HG03097 (cell line): ENCODE results near the gene AK2.
A peak's percentile ranks its signal among the peaks of the same experiment; 100 is the strongest.
"Not testable (repeated sequence)": the region's sequence is repeated elsewhere in the genome, so short reads cannot be mapped to it uniquely, and the experiment has no call there.

Experiments
- ATAC-seq: cut with Tn5 transposase; IDR thresholded peaks from one replicate; pipeline ENCODE4 v1.9.1; 2021; ENCODE audit not compliant: unreplicated experiment, low FRiP score

The AK2 gene

DNA sequence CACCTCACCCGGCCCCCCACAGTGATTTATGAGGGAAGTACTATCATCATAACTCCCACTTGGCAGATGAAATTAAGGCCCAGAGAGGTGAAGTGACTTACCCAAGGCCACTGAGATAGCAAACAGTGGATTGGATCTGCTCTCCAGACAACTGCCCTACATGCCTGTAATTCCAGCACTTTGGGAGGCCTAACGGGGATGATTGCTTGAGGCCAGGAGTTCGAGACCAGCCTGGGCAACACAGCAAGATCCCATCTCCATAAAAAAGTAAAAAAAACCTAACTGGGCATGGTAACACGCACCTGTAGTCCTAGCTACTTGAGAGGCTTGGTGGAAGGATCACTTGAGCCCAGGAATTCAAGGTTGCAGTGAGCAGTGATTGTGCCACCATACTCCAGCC is 57.8 kb downstream of the AK2 start:
- ATAC-seq, result no peak

DNA sequence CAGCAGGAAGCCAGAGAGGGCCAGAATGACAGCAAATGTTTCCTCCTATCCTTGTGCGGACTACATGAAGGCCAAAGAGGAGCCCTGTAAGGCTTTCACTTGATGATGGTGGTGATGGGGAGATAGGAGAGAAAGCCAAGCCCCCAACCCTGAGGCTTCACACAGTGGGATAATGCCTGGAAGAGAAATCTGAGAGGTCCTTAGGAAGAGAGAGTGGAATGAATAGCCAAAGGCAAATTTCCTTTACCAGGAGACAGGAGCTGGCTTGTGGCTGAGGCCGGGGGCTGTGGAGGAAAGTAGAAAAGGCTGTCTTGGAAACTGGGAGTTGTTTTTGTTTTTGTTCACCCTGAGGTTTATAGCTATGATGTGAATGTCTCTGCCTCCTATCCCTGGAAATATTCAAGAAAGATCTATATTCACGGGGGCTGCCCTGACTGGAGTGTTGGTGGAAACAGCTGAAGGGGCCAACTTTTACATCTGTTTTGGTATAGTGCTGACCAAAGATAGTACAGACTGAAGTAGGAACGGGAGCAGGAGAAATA is 59.1 kb downstream of the AK2 start:
- ATAC-seq, result no peak

DNA sequence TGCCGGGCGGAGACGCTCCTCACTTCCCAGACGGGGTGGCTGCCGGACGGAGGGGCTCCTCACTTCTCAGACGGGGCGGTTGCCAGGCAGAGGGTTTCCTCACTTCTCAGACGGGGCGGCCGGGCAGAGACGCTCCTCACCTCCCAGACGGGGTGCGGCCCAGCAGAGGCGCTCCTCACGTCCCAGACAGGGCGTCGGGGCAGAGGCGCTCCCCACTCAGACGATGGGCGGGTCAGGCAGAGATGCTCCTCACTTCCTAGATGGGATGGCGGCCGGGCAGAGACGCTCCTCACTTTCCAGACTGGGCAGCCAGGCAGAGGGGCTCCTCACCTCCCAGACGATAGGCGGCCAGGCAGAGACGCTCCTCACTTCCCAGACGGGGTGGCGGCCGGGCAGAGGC is 61.6 kb downstream of the AK2 start:
- not testable (repeated sequence) for ATAC-seq

DNA sequence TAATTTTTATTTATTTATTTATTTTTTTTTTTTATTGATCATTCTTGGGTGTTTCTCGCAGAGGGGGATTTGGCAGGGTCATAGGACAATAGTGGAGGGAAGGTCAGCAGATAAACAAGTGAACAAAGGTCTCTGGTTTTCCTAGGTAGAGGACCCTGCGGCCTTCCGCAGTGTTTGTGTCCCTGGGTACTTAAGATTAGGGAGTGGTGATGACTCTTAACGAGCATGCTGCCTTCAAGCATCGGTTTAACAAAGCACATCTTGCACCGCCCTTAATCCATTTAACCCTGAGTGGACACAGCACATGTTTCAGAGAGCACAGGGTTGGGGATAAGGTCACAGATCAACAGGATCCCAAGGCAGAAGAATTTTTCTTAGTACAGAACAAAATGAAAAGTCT is 63.2 kb downstream of the AK2 start:
- not testable (repeated sequence) for ATAC-seq

DNA sequence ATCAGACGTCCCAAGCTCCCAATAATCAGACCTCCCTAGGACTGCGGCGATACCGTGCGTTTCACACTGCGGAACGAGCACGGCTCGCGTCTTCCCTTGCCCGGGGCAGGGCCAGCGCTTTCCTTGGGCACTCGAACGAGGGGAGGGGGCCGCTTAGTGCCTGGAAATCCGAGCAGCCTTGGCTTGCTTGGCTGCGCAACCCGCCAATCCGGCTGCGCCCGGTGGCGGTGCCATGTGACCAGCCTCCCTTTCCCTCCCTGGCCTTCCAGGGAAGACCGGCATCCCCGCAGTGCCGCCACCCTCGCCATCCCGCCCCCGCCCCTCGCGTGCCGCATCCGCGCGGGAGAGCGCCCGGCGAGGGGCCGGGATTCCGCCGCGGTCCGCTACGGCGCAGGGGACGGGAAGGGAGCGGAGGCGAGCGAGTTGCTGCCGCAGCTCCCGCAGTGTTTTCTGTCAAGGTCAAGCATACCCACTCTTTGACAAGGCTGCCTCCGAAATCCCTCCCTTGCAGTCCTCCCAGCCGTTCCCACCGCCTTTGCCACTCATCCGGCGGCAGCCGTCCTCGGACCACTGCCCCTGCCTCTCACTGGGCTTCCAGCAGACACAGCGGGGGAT is 63.8 kb downstream of the AK2 start:
- no peak for ATAC-seq

DNA sequence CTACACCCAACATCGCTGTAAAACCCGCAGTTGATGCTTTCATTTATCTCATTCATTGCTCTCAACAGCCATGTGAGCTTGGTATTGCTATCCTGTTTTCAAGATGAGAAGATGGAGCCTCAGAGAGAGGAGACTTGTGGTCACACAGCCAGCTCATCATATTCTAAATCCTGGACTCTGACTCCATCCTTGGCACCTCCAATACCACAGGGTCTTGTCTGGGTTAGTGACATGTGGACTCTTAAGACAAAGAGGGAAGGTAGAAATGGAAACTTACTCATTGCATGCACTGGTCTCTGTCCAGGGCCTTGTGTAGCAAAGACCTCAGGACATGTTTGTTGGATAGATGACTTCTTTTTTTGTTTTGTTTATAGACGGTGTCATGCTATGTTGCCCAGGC is 65.1 kb downstream of the AK2 start:
- ATAC-seq, result no peak

DNA sequence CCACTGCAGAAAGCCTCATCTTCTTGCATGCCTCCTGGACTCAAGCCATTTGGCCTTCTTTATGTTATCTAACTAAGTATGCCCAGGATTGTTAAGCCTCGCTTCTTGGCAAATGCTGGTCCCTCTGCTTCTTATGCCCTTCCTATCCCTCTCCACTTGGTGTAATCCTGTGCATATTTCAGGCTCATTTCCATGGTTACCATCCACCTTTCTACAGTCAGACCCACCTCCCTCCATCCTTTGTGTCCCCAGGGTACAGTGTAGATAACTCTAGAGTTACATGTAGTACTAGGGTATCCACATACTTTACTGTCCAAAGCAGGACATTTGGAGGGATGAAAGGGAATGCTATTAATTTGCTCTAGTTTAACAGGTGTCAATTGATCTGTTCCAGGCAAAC is 65.5 kb downstream of the AK2 start:
- ATAC-seq, result no peak

DNA sequence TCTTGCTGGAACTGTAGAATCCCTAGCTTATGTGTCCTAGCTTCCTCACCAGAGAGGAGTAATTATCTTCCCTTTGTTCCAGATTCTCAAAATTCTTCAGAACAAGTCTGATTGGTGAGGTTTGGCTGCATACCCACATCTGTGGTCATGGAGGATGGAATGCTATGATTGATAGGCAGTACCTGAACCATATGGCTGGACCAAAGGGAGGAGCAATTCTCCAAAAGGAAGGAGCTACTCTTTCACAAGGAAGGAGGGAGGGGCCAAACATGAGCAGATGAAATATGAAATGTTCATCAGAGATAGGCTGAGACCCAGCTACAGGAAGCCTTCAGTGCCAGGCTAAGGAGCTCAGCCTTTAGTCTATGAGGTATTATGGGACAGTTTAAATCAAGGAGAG is 67.1 kb downstream of the AK2 start:
- no peak for ATAC-seq

DNA sequence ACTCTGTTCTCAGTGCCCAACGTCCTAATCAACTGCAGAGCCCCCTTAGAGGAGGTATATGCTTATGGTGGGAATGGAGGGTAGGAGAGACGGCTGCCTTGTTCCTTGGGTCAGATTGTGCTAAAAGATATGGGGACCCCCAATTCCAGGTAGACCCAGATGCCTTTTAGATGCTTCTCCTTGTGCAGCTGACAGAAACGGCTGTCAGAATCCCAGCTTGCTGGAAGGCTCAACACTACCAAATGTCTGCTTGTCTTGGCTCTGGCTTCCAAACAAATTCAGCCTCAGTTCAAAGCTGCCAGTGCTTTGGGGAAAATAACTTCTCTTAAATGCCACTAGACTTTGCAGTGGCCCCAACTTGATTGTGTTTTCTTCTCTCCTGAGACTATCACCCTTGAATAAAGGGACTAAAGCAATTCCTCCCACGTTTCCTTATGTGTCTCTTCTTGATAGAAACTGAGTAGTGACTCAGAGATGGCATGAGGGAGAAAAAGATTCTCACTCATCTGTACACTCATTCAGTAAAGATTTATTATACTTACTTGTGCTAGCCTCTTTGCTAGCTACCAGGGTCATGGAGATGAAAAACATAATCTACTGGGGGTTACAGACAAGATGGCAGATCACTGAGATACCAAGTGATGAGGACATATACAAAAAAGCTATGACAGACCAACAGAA is 68.7 kb downstream of the AK2 start:
- ATAC-seq, result no peak

DNA sequence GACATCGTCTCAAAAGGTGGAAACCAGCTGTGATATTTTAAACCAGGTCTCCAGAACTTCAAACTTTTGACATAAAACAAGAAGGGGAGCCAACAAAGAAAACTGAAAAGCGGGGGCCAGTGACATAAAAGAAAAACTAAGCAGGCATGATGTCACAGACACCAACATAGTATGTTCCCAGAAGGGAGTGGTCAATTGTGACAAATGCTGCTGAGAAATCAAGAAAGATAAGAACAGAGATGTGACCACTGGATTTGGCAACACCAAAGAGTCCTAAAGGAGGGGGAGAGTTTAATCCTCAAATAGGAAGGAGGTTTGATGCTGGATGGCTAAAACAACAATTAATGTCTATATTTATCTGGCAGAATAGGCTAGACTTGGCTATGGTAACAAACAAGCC is 69.8 kb downstream of the AK2 start:
- ATAC-seq, result no peak

DNA sequence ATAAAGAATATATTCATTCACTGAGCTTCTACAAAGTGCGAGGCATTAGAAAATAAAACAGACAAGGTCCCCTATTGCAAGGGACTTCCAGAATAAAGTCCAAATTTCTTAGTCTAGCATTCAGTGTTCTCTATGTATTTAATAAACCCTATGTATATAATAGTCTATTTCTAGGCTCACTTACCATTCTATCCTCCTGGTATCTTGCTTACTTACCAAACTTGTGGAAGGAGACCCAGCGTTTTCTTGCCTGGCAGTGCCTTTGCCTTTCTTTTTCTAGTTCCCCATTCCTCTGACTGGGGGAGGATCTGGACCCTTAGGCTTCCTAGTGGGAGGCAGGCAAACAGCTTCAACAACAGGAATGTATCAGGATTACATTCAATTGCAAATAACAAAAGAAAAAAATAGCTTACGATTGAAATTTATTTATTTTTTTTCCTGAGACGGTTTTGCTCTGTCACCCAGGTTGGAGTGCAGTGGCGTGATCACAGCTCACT is 71.4 kb downstream of the AK2 start:
- no peak for ATAC-seq

DNA sequence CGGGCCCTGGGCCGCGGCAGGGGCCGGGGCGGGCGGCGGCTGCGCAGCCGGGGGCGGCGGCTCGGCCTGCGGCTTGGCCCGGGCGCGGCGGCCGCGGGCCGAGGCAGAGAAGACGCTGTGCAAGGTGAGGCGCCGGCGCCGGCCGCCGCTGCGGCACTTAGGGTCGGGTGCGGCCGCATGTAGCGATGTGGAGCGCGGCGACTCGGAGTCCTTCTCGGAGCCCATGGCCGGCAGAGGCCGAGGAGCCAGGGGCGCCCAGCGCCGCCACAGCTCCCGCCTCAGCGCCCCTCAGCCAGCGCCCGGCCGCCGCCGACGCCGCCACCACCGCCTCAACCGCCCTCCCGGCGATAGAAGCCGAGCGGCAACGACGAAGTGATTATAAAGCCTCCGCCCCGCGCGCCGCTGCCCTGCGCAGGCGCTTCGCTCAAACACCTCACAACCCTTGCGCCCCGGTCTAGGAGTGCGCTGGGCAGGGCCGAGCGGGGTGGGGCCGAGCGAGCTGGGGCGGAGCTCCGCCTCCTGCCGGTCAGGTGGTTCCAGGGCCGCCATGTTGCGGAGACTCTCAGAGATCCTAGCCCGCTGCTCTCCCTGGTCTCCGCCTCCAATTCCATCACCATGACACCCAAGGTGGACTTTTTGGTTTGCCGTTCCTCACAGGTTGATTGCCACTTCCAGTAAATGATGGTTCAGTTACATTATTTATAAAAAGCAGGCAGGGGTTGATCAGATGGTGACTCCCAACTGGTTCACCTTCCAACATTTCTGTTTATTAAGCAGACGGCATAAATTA is 72.0 kb downstream of the AK2 start, which contains the start of gene RNF19B:
TSS of gene RNF19B (minus strand) at position 349 of the 790 bp plus-strand sequence. CDS start at position 225, 124 bp downstream.
- peak; percentile 56 for ATAC-seq

DNA sequence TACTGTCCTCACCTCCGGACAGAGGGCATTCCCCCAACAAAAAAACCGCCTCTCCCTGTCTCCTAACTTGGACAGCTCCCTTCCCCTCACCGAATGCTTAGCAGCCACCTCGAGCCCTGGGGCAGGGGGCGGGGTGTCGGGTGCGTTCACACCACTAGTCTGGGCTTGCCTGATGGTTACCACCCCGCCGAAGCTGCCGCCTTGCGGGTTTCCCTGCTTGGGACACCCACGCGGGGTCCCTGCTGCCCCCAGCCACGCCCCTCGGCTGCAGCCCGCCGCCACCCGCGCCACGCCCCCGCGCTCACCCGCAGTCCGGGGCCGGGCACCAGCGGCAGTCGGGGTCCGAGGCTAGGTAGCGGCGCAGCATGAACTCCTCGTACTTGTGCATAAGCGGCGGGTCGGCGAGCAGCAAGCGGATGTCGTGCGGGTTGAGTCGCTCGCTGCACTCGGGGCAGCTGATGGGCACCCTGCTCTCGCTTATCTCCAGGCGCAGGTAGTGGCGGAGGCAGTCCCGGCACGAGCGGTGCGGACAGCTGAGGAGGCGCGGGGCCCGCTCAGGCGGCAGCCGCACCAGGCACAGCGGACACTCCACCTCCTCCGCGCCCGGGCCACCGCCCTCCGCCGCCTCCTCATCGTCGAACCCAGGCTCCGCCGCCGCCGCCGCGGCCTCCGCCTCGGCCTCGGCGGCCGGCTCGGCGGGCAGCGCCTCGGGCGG is 72.8 kb downstream of the AK2 start:
- peak; percentile 22 for ATAC-seq

DNA sequence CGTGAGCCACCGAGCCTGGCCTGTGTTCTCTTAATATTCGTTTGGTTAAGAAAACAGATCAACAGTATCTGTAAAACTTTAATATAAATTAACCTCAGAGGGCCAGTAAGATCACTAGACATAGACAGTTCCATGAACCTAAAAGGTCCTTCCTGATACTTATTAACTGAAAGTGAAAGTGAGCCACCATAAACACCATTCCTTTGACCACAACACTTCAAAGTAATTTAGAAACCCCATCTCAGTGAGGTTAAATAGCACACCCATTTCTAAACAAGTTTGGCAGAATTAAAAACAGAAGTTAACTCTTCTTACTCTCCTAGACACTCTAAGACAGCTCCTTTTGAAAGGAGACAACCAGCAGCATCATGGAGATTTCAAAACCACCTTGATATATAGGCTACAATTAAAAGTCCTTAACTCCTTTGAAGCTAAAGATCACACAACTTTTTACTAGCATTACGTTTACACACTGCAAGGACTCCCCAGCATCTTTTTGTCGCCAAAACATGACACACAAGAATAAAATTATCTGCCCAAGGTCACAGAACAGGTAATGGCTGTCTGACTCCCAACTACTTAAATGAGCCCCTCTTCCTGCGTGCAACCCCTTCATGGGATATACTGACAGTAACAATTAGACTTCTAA is 74.3 kb downstream of the AK2 start:
- ATAC-seq, result peak; percentile 32

DNA sequence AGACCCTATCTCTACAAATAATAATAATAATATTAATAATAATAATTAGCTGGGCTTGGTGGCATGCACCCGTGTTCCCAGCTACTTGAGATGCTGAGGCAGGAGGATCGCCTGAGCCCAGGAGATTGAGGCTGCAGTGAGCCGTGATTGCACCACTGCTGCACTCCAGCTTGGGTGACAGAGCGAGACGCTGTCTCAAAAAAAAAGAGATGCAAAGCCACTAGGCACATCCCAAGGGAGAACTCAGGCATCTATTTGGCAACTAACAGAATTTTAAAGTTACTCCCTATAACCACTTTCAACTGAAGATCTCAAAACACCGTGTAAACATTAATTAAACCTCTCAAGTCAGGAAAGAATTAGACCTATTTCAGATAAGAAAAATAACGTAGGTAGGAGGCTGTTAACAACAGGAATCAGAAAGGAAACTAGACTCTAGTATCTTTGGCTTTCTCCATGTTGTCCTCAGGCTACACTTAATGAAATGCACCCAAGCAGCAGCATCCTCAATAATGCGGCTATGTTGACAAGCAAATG is 75.8 kb downstream of the AK2 start:
- no peak for ATAC-seq

DNA sequence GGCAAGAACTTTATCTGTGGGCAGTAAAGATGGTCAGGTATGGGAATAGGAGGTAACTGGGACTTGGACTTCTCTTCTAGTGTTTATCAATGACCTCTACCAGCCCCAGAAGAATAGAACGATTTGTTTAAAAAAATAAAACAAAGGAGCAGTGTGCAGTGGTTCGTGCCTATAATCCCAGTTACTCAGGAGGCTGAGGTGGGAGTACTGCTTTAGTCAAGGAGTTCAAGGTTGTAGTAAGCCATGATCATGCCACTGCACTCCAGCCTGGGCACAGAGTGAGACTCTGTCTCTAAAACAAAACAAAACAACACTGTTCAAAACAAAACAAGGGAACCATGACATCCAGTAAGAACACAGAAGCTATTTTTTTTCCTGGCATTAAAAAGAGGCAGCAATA is 76.3 kb downstream of the AK2 start:
- ATAC-seq, result no peak

DNA sequence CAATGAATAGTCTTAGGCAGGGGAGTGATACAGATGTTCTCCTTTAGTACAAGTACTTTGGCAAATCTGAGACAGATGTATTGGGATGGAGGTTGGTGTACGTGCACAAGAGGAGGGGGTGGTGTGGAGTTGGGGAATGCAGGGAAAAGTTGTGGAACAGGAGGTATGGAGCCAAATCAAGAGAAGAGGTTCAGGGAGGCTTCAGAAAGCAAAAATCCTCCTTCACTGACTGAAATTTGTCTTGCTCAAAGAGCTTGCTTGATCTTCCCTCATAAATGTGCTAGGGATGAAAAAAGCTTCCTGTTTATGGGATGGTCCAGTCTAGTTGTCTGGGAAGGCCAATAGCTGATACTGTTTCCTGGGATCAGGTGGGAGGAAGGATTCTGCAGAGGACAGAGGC is 77.9 kb downstream of the AK2 start:
- no peak for ATAC-seq
